Stimulated activated CD8-positive, alpha-beta memory T cell treated with anti-CD3 and anti-CD28 coated beads, Interleukin-4, amount 100 ng/mL, for 24 hours (primary cell): ENCODE results near the gene IQCN.

Experiments used
- DNase-seq: peaks from one replicate; pipeline ENCODE4 v3.0.0-alpha.2; 2020; ENCODE audit warnings: low read depth

The IQCN gene

DNA sequence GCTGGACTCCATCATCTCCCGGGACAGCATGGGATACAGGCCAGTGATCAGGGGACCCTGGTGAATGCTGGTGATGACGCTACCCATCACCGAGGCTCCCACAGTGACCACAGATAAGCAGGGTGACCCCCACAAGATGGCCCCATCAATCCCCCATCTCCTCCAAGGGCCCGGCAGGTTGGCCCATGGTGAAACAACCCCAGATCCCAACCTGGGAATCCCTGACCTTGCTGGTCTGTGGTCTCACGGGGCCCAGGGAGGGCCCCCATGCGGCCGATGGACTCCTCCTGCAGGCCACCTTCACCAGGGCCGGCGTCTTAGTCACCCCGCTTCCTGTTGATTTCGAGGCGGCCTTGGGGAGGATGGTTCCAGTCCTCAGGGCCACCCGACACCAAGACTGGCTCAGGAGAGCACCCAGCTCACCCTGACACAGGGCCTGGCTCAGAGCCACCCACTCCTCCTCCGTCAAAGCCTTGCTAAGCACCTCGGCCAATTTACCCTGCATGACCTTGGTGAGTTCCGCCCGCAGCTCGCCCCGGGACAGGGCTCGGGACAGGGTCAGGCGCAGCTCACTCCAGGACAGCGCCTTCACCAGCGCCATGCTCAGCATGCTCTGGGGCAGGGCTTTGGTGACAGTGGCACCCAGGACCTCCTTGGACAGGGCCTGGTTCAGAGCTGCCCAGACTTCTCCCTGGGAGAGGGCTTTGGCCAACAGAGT lies 10.0 kb downstream of the IQCN start:
- DNase-seq: no peak

GRCh38 chr19:18263324-18264136 lies 10.7 kb downstream of the IQCN start:
- DNase-seq: no peak

- no peak for DNase-seq
These were observed 11.3 kb downstream of the IQCN start for GRCh38 chr19:18262917-18263316.

- DNase-seq: no peak
These were observed 12.1 kb downstream of the IQCN start for GRCh38 chr19:18262144-18262543.

- no peak for DNase-seq
These were observed 12.8 kb downstream of the IQCN start for GRCh38 chr19:18261474-18261873.

DNA sequence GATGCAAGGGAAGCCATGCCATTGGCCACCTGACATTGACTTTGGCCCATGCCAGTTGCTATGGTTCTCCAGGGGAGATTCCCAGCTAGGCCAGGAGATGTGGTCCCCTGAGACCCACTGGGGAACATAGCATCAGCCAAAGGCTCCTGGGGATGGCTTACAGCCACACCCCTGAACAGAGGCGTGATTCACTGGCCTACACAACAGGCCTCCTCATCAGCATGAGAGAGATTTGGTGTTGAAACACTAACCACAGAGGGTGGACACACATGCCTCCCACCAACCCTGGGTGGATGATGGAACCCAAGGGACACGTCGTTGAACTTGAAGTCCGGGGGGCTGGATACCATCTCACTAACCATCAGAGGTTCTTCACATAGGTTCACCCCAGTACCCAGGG lies 14.4 kb downstream of the IQCN start:
- no peak for DNase-seq

GRCh38 chr19:18257503-18258470 lies 16.5 kb downstream of the IQCN start:
- DNase-seq: no peak

DNA sequence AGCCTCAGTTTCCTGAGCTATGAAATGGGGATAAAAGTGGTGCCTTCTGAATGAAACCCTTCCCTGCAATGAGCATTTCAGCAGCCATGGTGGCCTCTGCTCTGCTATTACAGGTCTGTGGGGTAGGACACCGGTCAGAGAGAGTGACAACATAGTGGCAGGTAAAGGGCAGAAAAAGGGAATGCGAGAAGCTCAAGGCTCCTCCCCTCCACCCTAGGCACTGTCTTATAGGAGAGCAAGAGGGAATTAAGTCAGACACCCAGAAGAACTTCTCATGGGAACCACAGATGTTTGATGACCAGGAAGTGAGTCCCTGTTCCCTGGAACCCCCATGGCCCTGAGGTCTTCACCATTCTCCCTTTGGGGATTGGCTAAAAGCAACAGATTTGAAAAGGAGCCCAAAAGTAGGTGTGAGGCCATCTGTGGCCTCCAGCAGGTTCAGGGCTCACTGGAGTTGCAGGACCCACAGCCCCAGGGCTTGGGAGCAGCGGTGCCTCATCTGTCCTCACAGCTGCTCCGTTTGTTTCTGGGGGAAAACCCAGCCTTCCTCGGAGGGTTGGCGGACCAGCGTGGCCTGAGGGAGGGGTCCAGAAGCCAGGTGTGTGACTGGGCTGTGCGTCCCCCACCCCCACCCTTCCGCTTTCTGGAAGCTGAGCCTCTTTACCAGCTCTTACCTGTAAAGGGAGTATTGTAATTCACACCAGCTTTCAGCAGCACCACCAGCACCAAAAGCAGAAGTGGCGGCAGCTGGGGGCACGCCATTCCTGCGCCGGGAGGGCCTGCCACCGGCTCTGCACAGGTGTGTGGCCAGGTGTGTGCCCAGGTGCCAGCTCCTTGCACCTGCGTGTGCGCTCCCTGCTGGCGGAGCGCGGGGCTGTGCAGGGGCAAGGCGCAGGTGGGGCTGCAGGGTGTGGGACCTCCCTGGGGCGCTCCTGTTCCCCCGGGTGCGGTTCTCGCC lies 19.4 kb downstream of the IQCN start:
- no peak for DNase-seq

DNA sequence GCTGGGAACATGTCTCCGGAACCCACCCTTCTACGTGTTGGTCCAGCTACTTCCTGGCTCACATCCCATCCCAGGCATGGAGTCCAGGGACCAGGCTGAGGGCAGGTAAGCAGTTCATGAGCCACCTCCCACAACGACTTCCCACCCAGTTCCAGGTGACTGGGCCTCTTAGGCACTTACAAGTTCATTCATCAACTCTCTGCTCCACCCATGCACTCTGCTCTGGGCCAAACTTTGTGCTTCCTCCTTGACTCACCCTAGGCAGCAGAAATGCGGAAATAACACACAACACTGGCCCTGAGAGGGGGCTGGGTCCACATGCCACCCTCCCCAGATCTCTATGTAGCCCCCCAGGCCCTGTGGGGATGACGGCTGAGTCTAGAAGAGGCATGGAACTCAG lies 20.5 kb downstream of the IQCN start:
- no peak for DNase-seq

- DNase-seq: no peak
These were observed 21.1 kb downstream of the IQCN start for GRCh38 chr19:18253130-18253529.

GRCh38 chr19:18252370-18252717 lies 21.9 kb downstream of the IQCN start:
- DNase-seq: no peak

- DNase-seq: peak; percentile 63
These were observed 22.5 kb downstream of the IQCN start for GRCh38 chr19:18251587-18252369.

GRCh38 chr19:18249834-18250233 lies 24.4 kb downstream of the IQCN start:
- no peak for DNase-seq

DNA sequence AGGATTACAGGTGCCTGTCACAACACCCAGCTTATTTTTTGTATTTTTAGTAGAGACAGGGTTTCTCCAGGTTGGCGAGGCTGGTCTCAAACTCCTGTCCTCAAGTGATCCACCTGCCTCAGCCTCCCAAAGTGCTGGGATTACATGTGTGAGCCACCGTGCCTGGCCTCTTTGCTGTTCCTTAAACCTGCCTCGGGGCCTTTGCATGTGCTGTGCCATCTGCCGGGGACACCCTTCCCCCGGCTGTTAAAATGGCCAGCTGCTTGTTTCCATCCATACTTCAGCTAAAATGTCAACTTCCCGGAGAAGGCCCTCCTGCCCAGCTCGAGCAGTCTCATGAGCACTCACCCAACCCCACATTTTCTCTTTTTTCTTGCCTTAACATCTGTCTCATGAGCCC lies 29.0 kb downstream of the IQCN start:
- DNase-seq: no peak

DNA sequence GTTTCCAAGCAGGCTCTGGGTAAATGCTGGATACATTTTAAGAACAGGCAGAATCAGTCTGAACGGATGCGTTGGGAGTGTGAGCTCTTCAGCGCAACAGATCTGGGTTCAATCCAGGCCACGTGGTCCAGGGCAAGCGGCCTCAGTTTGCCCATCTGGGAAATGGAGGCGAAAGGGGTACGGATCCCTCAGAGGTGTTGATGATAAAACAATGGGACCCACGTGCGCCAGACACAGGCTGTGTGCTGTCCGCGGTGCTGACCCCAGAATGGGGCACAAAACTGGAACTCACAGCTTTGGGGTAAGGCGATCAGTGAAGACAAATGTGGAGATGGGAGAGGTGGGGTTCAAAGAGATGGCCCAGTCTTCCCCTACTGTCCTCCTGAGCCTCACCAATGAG lies 34.9 kb downstream of the IQCN start:
- DNase-seq: no peak

GRCh38 chr19:18234194-18234593 lies 40.1 kb downstream of the IQCN start:
- no peak for DNase-seq

DNA sequence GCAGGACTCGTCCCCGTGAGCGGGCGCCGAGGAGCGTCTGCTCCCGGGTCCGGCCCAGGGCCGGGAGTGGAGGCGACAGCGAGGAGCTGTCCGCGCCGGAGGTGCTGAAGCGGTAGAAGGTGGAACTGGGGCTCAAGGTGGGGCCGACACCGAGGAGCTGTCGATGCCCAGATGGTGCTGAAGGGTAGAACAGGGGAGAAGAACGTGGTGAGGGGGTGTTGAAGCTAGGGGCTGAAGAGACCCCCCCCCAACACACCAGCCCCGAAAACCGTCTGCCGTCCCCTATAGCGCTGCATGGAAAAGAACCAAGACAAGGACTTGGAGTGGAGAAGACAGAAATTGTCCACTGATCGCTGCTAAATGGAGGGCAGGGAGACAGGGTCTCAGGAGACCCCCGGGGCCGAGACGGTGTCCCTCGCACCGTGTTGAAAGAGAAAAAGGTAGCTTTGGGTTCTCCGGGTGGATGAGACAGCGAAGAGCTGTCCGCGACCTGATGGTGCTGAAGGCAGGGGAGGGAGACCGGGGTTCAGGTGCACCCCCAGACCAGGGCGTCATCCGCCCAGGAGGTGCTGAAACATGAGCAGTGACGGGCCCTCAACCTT lies 40.9 kb downstream of the IQCN start:
- peak; percentile 31 for DNase-seq

GRCh38 chr19:18232540-18233223 lies 41.6 kb downstream of the IQCN start:
- DNase-seq: no peak

GRCh38 chr19:18231775-18232174 lies 42.5 kb downstream of the IQCN start:
- no peak for DNase-seq
